Retinal pigment epithelial cell (primary cell): ENCODE measurements around the gene AK6.

Experiments used
- DNase-seq: peaks from one replicate; pipeline ENCODE4 v3.0.0-alpha.2; 2010; ENCODE audit warnings: low read depth
- H3K4me3 ChIP-seq: 2 replicates; pipeline ENCODE4 v1.5.1; 2011; ENCODE audit warnings: mild to moderate bottlenecking, low read length, control low read depth, moderate library complexity
- CTCF ChIP-seq: conservative IDR thresholded peaks from 2 replicates; pipeline ENCODE4 v1.5.1; 2011; ENCODE audit warnings: low read depth, low read length, control low read depth, inconsistent platforms

Gene AK6

GRCh38 chr5:69317391-69317790 lies 51.9 kb downstream of the AK6 start:
- DNase-seq: no peak
- no peak overlapping the region for H3K4me3 ChIP-seq
- TF ChIP-seq CTCF: no peak

GRCh38 chr5:69315972-69316371 lies 53.3 kb downstream of the AK6 start:
- no peak overlapping the region for H3K4me3 ChIP-seq
- no peak for TF ChIP-seq CTCF
- DNase-seq: no peak

DNA sequence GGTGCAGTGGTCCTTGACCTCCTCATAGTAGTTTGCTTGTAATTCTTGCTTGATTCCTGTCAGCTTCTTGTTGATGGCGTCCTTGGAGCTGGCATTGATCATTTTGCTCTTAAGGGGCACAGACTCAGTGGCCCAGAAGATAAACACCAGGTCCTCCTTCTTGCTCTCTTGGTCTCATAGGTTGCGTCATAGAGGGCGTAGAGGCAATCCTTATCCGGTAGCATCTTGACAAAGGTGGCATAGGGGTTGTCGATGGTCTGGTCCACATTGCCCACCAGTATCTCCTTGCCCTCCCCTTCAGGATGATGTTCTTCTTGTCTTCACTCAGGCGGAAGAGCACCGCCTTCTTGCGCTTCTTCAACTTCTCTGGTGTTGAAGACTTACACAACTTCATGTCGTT lies 55.9 kb downstream of the AK6 start:
- no peak for DNase-seq
- no peak for TF ChIP-seq CTCF
- H3K4me3 ChIP-seq: no peak overlapping the region

GRCh38 chr5:69312459-69313160 lies 56.7 kb downstream of the AK6 start:
- H3K4me3 ChIP-seq: no peak overlapping the region
- DNase-seq: no peak
- TF ChIP-seq CTCF: no peak

DNA sequence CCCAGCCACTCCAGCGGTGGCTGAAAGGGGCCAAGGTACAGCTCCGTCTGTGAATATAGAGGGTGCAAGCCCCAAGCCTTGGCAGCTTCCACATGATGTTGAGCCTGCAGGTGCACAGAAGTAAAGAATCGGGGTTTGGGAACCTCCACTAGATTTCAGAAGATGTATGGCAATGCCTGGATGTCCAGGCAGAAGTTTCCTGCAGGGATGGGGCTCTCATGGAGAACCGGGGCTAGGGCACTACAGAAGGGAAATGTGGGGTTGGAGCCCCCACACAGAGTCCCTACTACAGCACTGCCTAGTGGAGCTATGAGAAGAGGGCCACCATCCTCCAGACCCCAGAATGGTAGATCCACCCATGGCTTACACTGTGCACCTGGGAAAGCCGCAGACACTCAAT lies 59.9 kb downstream of the AK6 start:
- no peak overlapping the region for H3K4me3 ChIP-seq

DNA sequence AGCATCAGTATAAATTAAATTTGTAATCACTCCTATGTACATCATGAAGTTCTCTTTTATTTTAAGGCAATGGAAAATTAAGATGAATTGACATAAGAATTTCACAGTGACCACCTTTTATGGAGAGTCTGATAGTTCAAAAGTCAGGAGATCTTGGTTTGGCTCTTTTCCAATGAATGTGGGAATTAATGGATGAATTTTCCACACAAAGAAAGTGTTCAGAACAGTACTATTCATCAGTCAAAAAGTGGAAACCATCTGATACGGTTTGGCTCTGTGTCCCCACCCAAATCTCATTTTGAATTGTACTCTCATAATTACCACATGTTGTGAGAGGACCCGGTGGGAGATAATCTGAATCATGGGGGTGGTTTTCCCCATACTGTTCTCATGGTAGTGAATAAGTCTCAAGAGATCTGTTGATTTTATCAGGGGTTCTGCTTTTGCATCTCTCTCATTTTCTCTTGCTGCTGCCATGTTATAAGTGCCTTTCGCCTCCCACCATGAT lies 61.2 kb downstream of the AK6 start:
- no peak for TF ChIP-seq CTCF
- H3K4me3 ChIP-seq: no peak overlapping the region
- no peak for DNase-seq

More for the DNA sequence above, 59.9 kb downstream of the AK6 start:
- DNase-seq: no peak
- TF ChIP-seq CTCF: no peak

- no peak for DNase-seq
- no peak overlapping the region for H3K4me3 ChIP-seq
- no peak for TF ChIP-seq CTCF
These were observed 63.8 kb downstream of the AK6 start for GRCh38 chr5:69305512-69305911.
